ENCODE measurements around the gene NUP54.
A peak's percentile ranks its signal among the peaks of the same experiment; 100 is the strongest.

NUP54 gene

GRCh38 chr4:76148142-76148865, at the start of gene NUP54:
Gene NUP54, minus strand, starts transcription at chr4:76148397. Its CDS starts 23 bp downstream, at chr4:76148374.
- DNase-seq = peak; percentile 79

- DNase-seq = peak; percentile 36
Observed at GRCh38 chr4:76197031-76197743, 49.0 kb upstream of the NUP54 start.

GRCh38 chr4:76196376-76196775, 48.2 kb upstream of the NUP54 start:
- no peak for DNase-seq

GRCh38 chr4:76195326-76195725, 47.1 kb upstream of the NUP54 start:
- no peak for DNase-seq

GRCh38 chr4:76194325-76194724, 46.1 kb upstream of the NUP54 start:
- peak; percentile 91 for DNase-seq

- no peak for DNase-seq
Observed at GRCh38 chr4:76192236-76192635, 44.0 kb upstream of the NUP54 start.

GRCh38 chr4:76188557-76188956, 40.4 kb upstream of the NUP54 start:
- DNase-seq = no peak

GRCh38 chr4:76188149-76188548, 40.0 kb upstream of the NUP54 start:
- DNase-seq = no peak

GRCh38 chr4:76187152-76187551, 39.0 kb upstream of the NUP54 start:
- no peak for DNase-seq

GRCh38 chr4:76182463-76182862, 34.3 kb upstream of the NUP54 start:
- no peak for DNase-seq

- DNase-seq = peak; percentile 54
Observed at GRCh38 chr4:76179398-76180318, 31.5 kb upstream of the NUP54 start.

- no peak for DNase-seq
Observed at GRCh38 chr4:76178296-76178695, 30.1 kb upstream of the NUP54 start.

- no peak for DNase-seq
Observed at GRCh38 chr4:76177709-76178108, 29.5 kb upstream of the NUP54 start.

- no peak for DNase-seq
Observed at GRCh38 chr4:76175336-76175735, 27.1 kb upstream of the NUP54 start.

- no peak for DNase-seq
Observed at GRCh38 chr4:76174216-76174615, 26.0 kb upstream of the NUP54 start.

GRCh38 chr4:76168688-76169087, 20.5 kb upstream of the NUP54 start:
- no peak for DNase-seq

- DNase-seq = no peak
Observed at GRCh38 chr4:76166480-76166879, 18.3 kb upstream of the NUP54 start.

- no peak for DNase-seq
Observed at GRCh38 chr4:76160355-76160754, 12.2 kb upstream of the NUP54 start.

GRCh38 chr4:76156635-76157034, 8.4 kb upstream of the NUP54 start:
- no peak for DNase-seq

GRCh38 chr4:76155979-76156378, 7.8 kb upstream of the NUP54 start:
- no peak for DNase-seq

GRCh38 chr4:76153356-76153755, 5.2 kb upstream of the NUP54 start:
- no peak for DNase-seq

GRCh38 chr4:76147454-76148141, 599 bp downstream of the NUP54 start:
- DNase-seq = peak; percentile 56

- no peak for DNase-seq
Observed at GRCh38 chr4:76144546-76144945, 3.7 kb downstream of the NUP54 start.

All from HCEC 1CT (cell line).